Measurements from ENCODE around the gene DNAJC21.
A peak's percentile ranks its signal among the peaks of the same experiment; 100 is the strongest.

Gene DNAJC21

DNA sequence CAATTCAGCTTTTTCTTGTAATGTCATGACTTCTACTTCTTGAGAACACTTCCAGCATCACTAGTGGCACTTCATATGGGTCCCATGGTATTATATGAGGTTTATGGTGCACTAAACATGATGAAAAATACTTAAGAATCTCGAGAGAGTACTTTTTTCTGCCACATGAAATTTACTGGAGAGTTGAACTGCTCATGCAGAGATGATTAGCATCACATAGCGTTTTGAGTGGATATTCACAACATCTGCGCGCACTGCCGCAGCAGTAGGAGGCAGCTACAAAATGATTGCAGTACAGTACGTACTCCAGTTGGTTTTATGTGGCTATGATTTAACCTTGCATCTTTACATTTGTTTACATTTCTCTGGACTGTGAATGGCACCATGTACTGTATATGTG is 28.7 kb upstream of the DNAJC21 start:
- H3K4me1 Mint-ChIP-seq: no peaks in the 10 kb centered on the region
- TF ChIP-seq, protein P1, sequence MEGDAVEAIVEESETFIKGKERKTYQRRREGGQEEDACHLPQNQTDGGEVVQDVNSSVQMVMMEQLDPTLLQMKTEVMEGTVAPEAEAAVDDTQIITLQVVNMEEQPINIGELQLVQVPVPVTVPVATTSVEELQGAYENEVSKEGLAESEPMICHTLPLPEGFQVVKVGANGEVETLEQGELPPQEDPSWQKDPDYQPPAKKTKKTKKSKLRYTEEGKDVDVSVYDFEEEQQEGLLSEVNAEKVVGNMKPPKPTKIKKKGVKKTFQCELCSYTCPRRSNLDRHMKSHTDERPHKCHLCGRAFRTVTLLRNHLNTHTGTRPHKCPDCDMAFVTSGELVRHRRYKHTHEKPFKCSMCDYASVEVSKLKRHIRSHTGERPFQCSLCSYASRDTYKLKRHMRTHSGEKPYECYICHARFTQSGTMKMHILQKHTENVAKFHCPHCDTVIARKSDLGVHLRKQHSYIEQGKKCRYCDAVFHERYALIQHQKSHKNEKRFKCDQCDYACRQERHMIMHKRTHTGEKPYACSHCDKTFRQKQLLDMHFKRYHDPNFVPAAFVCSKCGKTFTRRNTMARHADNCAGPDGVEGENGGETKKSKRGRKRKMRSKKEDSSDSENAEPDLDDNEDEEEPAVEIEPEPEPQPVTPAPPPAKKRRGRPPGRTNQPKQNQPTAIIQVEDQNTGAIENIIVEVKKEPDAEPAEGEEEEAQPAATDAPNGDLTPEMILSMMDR (IDR thresholded peaks at IDR 0.05): no peak
- H3K4me3 Mint-ChIP-seq: no peak overlapping the region
- H3K27me3 Mint-ChIP-seq (ENCODE audit: low read depth, poor library complexity): no peaks in the 10 kb centered on the region
- H3K36me3 Mint-ChIP-seq (ENCODE audit: low read depth): peaks cover 23% of the 10 kb centered on the region
- H3K27ac Mint-ChIP-seq: no peak overlapping the region
- H3K9me3 Mint-ChIP-seq: no peaks in the 10 kb centered on the region
- DNase-seq: no peak

DNA sequence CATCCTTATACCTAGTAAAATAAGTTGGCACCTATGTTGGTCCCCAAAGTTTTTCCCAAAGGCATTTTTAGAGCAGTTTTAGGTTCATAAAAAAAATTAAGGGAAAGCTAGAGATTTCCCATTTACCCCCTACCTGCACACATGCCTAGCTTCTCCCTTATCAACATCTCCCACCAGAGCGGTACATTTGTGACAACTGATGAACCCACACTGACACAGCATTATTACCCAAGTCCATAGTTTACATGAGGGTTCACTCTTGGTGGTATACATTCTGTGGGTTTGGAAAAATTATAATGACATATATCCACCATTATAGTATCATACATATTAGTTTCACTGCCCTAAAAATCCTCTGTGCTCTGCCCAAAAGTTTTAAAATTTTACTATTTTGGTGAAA is 26.1 kb upstream of the DNAJC21 start:
- TF ChIP-seq, protein P1 (IDR thresholded peaks at IDR 0.05): no peak
- H3K4me1 Mint-ChIP-seq: no peaks in the 10 kb centered on the region
- H3K4me3 Mint-ChIP-seq: no peak overlapping the region
- peaks cover 24% of the 10 kb centered on the region for H3K36me3 Mint-ChIP-seq (ENCODE audit: low read depth)
- H3K27me3 Mint-ChIP-seq (ENCODE audit: low read depth, poor library complexity): no peaks in the 10 kb centered on the region
- H3K27ac Mint-ChIP-seq: no peak overlapping the region
- no peaks in the 10 kb centered on the region for H3K9me3 Mint-ChIP-seq
- no peak for DNase-seq

DNA sequence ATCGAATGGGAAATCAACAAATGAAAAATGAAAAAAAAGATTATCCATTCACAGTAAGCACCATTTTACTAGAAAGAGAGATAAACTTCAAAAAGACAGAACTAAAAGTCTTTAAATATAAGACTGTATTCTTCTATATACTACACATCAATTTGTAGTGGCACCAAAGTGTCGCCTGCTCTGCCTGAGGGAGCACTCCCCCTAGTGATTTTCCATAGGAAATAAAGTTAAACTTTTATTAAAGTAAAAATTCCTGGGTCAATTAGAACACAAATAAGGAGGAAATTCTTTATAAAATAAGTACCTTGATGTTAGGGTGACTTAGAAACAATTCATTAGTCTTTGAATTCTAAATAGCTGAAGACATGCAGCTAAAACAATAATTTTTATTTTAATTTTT is 23.8 kb upstream of the DNAJC21 start:
- TF ChIP-seq, protein P1 (IDR thresholded peaks at IDR 0.05): peak; percentile 35
- H3K36me3 Mint-ChIP-seq (ENCODE audit: low read depth): peaks cover 38% of the 10 kb centered on the region
- no peaks in the 10 kb centered on the region for H3K27me3 Mint-ChIP-seq (ENCODE audit: low read depth, poor library complexity)
- H3K27ac Mint-ChIP-seq: no peak overlapping the region
- H3K4me1 Mint-ChIP-seq: no peaks in the 10 kb centered on the region
- no peak overlapping the region for H3K4me3 Mint-ChIP-seq
- no peak for DNase-seq
- H3K9me3 Mint-ChIP-seq: no peaks in the 10 kb centered on the region

DNA sequence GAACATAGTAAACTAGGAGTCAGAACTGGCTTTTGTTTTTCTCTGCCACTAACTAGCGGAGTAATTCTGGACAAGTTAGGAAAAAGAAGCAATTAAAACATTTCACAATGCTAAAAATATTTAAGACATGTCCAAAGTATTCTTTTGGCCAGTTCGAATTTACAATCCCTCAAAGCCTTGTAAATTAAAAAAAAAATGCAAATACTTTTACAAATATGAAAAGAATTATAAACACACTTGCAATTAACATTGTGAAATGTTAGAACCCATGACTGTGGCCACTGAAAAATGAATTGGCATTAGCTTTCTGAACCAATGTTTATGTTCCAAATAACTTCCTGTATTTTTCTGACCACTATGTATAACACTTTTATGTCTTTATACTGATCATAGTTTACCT is 16.3 kb upstream of the DNAJC21 start:
- Mint-ChIP-seq H3K4me3 (no peak overlapping the region), H3K9me3 (no peaks in the 10 kb centered on the region), H3K27ac (no peak overlapping the region), H3K36me3 (ENCODE audit: low read depth) (peaks cover 42% of the 10 kb centered on the region), H3K4me1 (peaks cover 33% of the 10 kb centered on the region), H3K27me3 (ENCODE audit: low read depth, poor library complexity) (no peaks in the 10 kb centered on the region)
- no peak for DNase-seq
- TF ChIP-seq, protein P1 (IDR thresholded peaks at IDR 0.05): no peak

DNA sequence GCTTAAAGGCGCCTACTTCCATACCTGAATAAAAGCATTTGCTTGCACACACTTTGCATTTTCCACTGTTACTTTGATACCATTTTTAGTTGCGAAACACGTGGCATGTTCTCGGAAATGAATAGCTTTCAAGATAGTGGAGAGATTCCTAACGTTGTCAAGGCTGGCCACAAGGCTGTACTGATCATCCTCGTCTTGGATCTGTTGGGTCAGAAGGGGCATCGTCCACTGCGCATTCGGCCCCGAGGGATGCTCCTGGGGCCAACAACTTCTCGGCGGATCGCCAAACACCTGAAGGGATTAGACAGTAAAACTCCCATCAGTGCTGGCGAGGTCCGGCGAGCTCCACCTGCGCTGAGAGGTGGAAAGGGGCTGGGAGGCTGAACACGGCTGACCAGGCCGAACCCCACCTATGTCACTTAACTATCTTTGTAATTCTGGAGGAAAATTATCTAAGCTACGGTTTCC is 14.7 kb upstream of the DNAJC21 start:
- peak; percentile 40 for DNase-seq
- Mint-ChIP-seq H3K4me3 (no peak overlapping the region), H3K36me3 (ENCODE audit: low read depth) (peaks cover 33% of the 10 kb centered on the region), H3K27ac (no peak overlapping the region), H3K27me3 (ENCODE audit: low read depth, poor library complexity) (no peaks in the 10 kb centered on the region), H3K9me3 (no peaks in the 10 kb centered on the region), H3K4me1 (peaks cover 33% of the 10 kb centered on the region)
- TF ChIP-seq, protein P1 (IDR thresholded peaks at IDR 0.05): no peak

DNA sequence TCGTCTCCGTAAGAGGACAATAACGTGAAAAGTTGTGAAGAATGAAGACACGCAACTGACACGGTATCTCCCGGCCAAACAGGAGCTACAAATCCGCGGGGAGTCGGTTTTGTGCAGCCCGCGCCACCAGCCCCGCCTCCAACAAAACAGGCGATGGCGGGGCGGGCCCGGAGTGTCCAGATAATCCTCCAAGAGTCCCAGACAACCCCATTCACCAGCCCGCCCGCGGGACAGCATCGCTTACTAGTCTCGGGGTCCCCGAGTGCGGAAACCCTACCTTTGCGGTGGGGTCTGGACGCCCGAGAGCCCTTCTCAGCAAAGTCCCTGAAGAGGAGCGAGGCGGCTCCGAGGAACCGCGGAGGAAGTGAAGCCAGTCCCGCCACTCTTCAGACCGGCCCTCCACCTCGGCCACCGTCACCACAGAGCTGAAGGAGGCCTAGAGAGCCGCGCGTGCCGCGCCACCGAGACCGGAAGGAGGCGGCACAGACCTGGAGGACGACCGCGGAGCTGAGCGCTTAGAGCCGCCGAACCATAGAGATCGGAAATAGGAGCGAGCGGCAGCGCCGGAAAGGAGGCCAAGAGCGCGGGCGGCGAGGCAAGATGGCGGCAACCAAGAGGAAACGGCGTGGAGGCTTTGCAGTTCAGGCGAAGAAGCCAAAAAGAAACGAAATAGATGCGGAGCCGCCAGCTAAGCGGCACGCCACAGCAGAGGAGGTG is 14.1 kb upstream of the DNAJC21 start, which contains the start of the genes BRIX1 and RAD1:
BRIX1 (plus strand) TSS at position 573 of the 717 bp plus-strand sequence; CDS start at position 601, 28 bp downstream.
RAD1 (minus strand) TSS at position 366 of the 717 bp plus-strand sequence. CDS start 612 bp downstream, outside the sequence.
- TF ChIP-seq, protein P1 (IDR thresholded peaks at IDR 0.05): no peak
- Mint-ChIP-seq H3K36me3 (ENCODE audit: low read depth) (peaks cover 33% of the 10 kb centered on the region), H3K27me3 (ENCODE audit: low read depth, poor library complexity) (no peaks in the 10 kb centered on the region), H3K4me3 (no peak within 1 kb of the TSS), H3K4me1 (peaks cover 33% of the 10 kb centered on the region), H3K27ac (peak within 1 kb of the TSS; percentile 50), H3K9me3 (no peaks in the 10 kb centered on the region)
- DNase-seq: peak; percentile 92

All from nephron progenitor cell (in vitro differentiated cells).